Endothelial cell of umbilical vein (primary cell): ENCODE results near the gene SRGAP3. TPM values are rescaled to one million over a fixed set of nuclear protein-coding genes. Genes with fewer than 3 reads are reported as not detected.

ENCODE experiments used
- BruUV-seq: library from RNA; stranded (reverse); fragments of 400-500 nt; replicated peaks from 2 replicates; lab custom pipeline; 2021; lab: Mats Ljungman, UMichigan
- CTCF ChIA-PET: fragments of 300-600, 350-600 bp; sonication (Branson Sonifier 250); formaldehyde crosslinking; loops from one replicate; lab custom pipeline; 2021; ENCODE audit warnings: antibody characterized with exemption, inconsistent platforms; lab: Charles Lee
- POLR2A ChIA-PET: fragments of 300-600, 350-600 bp; sonication (Branson Sonifier 250); formaldehyde crosslinking; loops from one replicate; lab custom pipeline; 2021; ENCODE audit warnings: antibody characterized with exemption, inconsistent platforms; lab: Charles Lee
- DNase-seq: peaks from one replicate; pipeline ENCODE4 v3.0.0-alpha.2; 2011; ENCODE audit warnings: low read depth, low spot score
- FAIRE-seq: peaks from 2 replicates; lab custom pipeline; 2011; peaks lifted over from hg19 to GRCh38; lab: Jason Lieb, UNC
- H2AFZ ChIP-seq: 2 replicates; pipeline ENCODE4 v1.6.0; 2012; ENCODE audit warnings: low read depth, low read length, control low read depth, inconsistent platforms
- H3K27ac ChIP-seq: 2 replicates; pipeline ENCODE4 v1.5.1; 2011; ENCODE audit warnings: low read depth, mild to moderate bottlenecking, control low read depth, low read length, moderate library complexity; ENCODE audit not compliant: insufficient read depth
- H3K27me3 ChIP-seq, 2 experiments: 2 replicates each; pipeline versions ENCODE4 v1.6.0 to v1.6.1; 2011; ENCODE audit warnings: low read length in 2 of 2, mixed read lengths in 1 of 2; ENCODE audit not compliant: control insufficient read depth in 2 of 2, insufficient read depth in 2 of 2
- H3K36me3 ChIP-seq, 2 experiments: 2 replicates in 1 of 2; 3 replicates in 1 of 2; pipeline ENCODE4 v1.5.1; 2011; ENCODE audit warnings: low read length in 2 of 2, mild to moderate bottlenecking in 1 of 2, moderate library complexity in 1 of 2; ENCODE audit not compliant: control insufficient read depth in 2 of 2, insufficient read depth in 2 of 2; ENCODE audit errors: extremely low read depth in 1 of 2
- H3K4me1 ChIP-seq: 3 replicates; pipeline ENCODE4 v1.5.1; 2011; ENCODE audit warnings: mild to moderate bottlenecking, low read length; ENCODE audit not compliant: control insufficient read depth, insufficient read depth; ENCODE audit errors: extremely low read depth
- H3K4me2 ChIP-seq: 2 replicates; pipeline ENCODE4 v1.6.1; 2011; ENCODE audit warnings: low read length, control low read depth, mixed read lengths; ENCODE audit not compliant: insufficient read depth
- H3K4me3 ChIP-seq, 3 experiments: fragments of 200-600 bp in 1 of 3; sonication (generic), shearing (Covaris generic) in 1 of 3; replicated peaks in 1 of 3; 2 replicates each; pipeline ENCODE4 v1.5.1; 2011 to 2016; ENCODE audit warnings: control low read depth in 3 of 3, low read length in 3 of 3, mild to moderate bottlenecking in 2 of 3, inconsistent platforms in 1 of 3, low read depth in 1 of 3, moderate library complexity in 1 of 3; ENCODE audit not compliant: insufficient read depth in 1 of 3
- H3K79me2 ChIP-seq: 2 replicates; pipeline ENCODE4 v1.6.0; 2012; ENCODE audit warnings: low read length, inconsistent platforms; ENCODE audit not compliant: control insufficient read depth, insufficient read depth
- H3K9ac ChIP-seq: replicated peaks from 2 replicates; pipeline ENCODE3; 2011; ENCODE audit warnings: low read length, control low read depth; ENCODE audit not compliant: insufficient read depth; ENCODE audit errors: extremely low read depth
- H3K9me1 ChIP-seq: replicated peaks from 3 replicates; pipeline ENCODE4 v1.6.0; 2011; ENCODE audit warnings: mild to moderate bottlenecking, low read length; ENCODE audit not compliant: control insufficient read depth, insufficient read depth; ENCODE audit errors: extremely low read depth
- H3K9me3 ChIP-seq: replicated peaks from 2 replicates; pipeline ENCODE4 v1.5.1; 2012; ENCODE audit warnings: low read length, inconsistent platforms; ENCODE audit not compliant: control insufficient read depth, insufficient read depth
- H4K20me1 ChIP-seq: replicated peaks from 2 replicates; pipeline ENCODE3; 2011; ENCODE audit warnings: mild to moderate bottlenecking, low read length; ENCODE audit not compliant: control insufficient read depth, insufficient read depth; ENCODE audit errors: extremely low read depth
- CTCF ChIP-seq, 2 donors: IDR thresholded peaks; 1 replicate in 1 of 2; 2 replicates in 1 of 2; pipeline ENCODE4 v1.5.1; 2011; ENCODE audit warnings: low read length in 2 of 2, mild to moderate bottlenecking in 2 of 2, moderate library complexity in 2 of 2, control low read depth in 1 of 2, inconsistent platforms in 1 of 2, low read depth in 1 of 2; ENCODE audit not compliant: insufficient read depth in 1 of 2; ENCODE audit errors: extremely low read depth in 1 of 2
- EZH2 ChIP-seq: IDR thresholded peaks from 2 replicates; pipeline ENCODE4 v1.6.1; 2012; ENCODE audit warnings: borderline replicate concordance, low read depth, mild to moderate bottlenecking, moderate library complexity, low read length, inconsistent platforms; ENCODE audit not compliant: severe bottlenecking
- FOS ChIP-seq: IDR thresholded peaks from 2 replicates; pipeline ENCODE4 v1.6.1; 2011; ENCODE audit warnings: mild to moderate bottlenecking, low read length, moderate library complexity, borderline replicate concordance; ENCODE audit not compliant: insufficient read depth
- GATA2 ChIP-seq: IDR thresholded peaks from 2 replicates; pipeline ENCODE4 v1.7.0; 2011; ENCODE audit warnings: low read depth, mild to moderate bottlenecking, moderate library complexity, mixed read lengths, low read length; ENCODE audit not compliant: insufficient read length, insufficient read depth
- JUN ChIP-seq: IDR thresholded peaks from 2 replicates; pipeline ENCODE4 v1.6.1; 2011; ENCODE audit warnings: borderline replicate concordance, low read depth; ENCODE audit not compliant: insufficient read length, insufficient read depth
- MAX ChIP-seq: IDR thresholded peaks from 2 replicates; pipeline ENCODE4 v1.6.1; 2011; ENCODE audit not compliant: insufficient read depth, insufficient read length
- MYC ChIP-seq: IDR thresholded peaks from one replicate; pipeline ENCODE4 v1.6.1; 2011; ENCODE audit warnings: mild to moderate bottlenecking, low read depth, low read length
- POLR2A ChIP-seq: IDR thresholded peaks from 2 replicates; pipeline ENCODE4 v1.6.1; 2012; ENCODE audit warnings: low read depth, mild to moderate bottlenecking, control low read depth, low read length
- POLR2AphosphoS5 ChIP-seq: IDR thresholded peaks from 2 replicates; pipeline ENCODE4 v1.6.1; 2012; ENCODE audit warnings: low read depth, mild to moderate bottlenecking, control low read depth, low read length, moderate library complexity; ENCODE audit not compliant: insufficient read depth
- dilution Hi-C: fragments of 300-500 bp; cut with MboI; formaldehyde crosslinking; loops from one replicate; pipeline ENCODE4 v1.15.0; 2019; ENCODE audit warnings: low sequenced_read_pairs; ENCODE audit not compliant: extremely low pct_ligation_motif_present
- intact Hi-C: fragments of 100-400 bp; cut with micrococcal nuclease; formaldehyde crosslinking; loops from one replicate; pipeline ENCODE4 v1.10.0; 2022
- polyA plus RNA-seq, 4 experiments: library from polyadenylated mRNA; depleted of rRNA in 3 of 4; stranded (reverse) in 3 of 4; unstranded in 1 of 4; fragments of >200 nt; gene quantifications; 2 replicates each; pipeline versions ENCODE4 v1.2.1 to v1.2.3, GENCODE V29; 2011 to 2012; ENCODE audit warnings: missing spikeins in 1 of 4
- total RNA-seq: library from RNA; stranded (reverse); gene quantifications from 2 replicates; pipeline ENCODE4 v1.2.3, GENCODE V29; 2021

Gene SRGAP3
- total and polyA plus RNA-seq, 2 donors (not counting 3 experiments of a cell fraction or from before 2014, with no cell fraction given): 0.06 TPM; not detected in 1

GRCh38 chr3:9104121-9104520 lies 145.3 kb downstream of the SRGAP3 start:
- Histone ChIP-seq H3K4me3 (no peak overlapping the region), H3K4me1 (no peaks in the 10 kb centered on the region), H3K9me3 (no peaks in the 10 kb centered on the region), H3K4me2 (no peak overlapping the region), H3K27ac (no peak overlapping the region), H2AFZ (no peak overlapping the region), H4K20me1 (no peaks in the 10 kb centered on the region), H3K36me3 (no peaks in the 10 kb centered on the region), H3K79me2 (no peaks in the 10 kb centered on the region), H3K27me3 (no peaks in the 10 kb centered on the region), H3K9ac (no peak overlapping the region), H3K9me1 (no peaks in the 10 kb centered on the region)
- ChIA-PET POLR2A (no interaction called here), CTCF (no interaction called here)
- no peak for TF ChIP-seq GATA2
- no peak for TF ChIP-seq POLR2AphosphoS5
- TF ChIP-seq JUN: no peak
- dilution Hi-C loops: no loop called here
- intact Hi-C loops: no loop called here
- no peak for DNase-seq
- FAIRE-seq: no peak
- BruUV-seq: no TSS peak

GRCh38 chr3:9102240-9102981 lies 147.0 kb downstream of the SRGAP3 start:
- Histone ChIP-seq H3K9me1 (no peaks in the 10 kb centered on the region), H3K9me3 (no peaks in the 10 kb centered on the region), H3K27me3 (no peaks in the 10 kb centered on the region), H3K4me2 (no peak overlapping the region), H3K36me3 (no peaks in the 10 kb centered on the region), H3K4me3 (no peak overlapping the region), H3K4me1 (no peaks in the 10 kb centered on the region), H3K9ac (no peak overlapping the region), H4K20me1 (no peaks in the 10 kb centered on the region), H2AFZ (no peak overlapping the region), H3K79me2 (no peaks in the 10 kb centered on the region), H3K27ac (no peak overlapping the region)
- no TSS peak for BruUV-seq
- ChIA-PET CTCF (no interaction called here), POLR2A (no interaction called here)
- no peak for FAIRE-seq
- intact Hi-C loops: no loop called here
- dilution Hi-C loops: no loop called here
- TF ChIP-seq POLR2A: no peak
- no peak for TF ChIP-seq MAX
- TF ChIP-seq EZH2: no peak
- TF ChIP-seq MYC: no peak
- no peak for TF ChIP-seq POLR2AphosphoS5
- no peak for TF ChIP-seq GATA2
- no peak for TF ChIP-seq CTCF (IDR thresholded peaks at IDR 0.05; ENCODE audit: extremely low read depth in 1 of 2, insufficient read depth in 1 of 2, low read depth in 1 of 2, low read length in 2 of 2)
- TF ChIP-seq FOS: no peak
- TF ChIP-seq JUN: no peak
- no peak for DNase-seq
